Activated CD8-positive, alpha-beta memory T cell treated with anti-CD3 and anti-CD28 coated beads for 4 hours (primary cell): ENCODE measurements around the gene GMNN.
"Not testable (repeated sequence)": the region's sequence is repeated elsewhere in the genome, so short reads cannot be mapped to it uniquely, and the experiment has no call there.

Source experiments
- DNase-seq, 2 donors: peaks; one replicate each; pipeline ENCODE4 v3.0.0-alpha.2; 2020; ENCODE audit warnings: low read depth in 2 of 2

GMNN gene

DNA sequence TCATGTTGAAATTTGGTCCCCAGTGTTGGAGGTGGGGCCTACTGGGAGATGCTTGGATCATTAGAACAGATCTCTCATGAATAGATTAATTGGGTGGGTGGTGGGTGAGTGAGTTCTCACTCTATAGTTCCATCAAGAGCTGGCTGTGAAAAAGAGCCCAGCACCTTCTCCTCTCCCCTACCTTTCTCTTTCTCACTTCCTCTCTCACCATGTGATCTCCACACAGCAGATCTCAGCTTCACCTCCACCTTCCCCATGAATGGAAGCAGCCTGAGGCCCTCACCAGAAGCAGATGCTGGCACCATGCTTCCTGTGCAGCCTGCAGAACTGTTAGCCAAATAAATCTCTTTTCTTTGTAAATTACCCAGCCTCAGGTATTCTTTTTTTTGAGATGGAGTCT is 12.9 kb upstream of the GMNN start:
- no peak for DNase-seq

DNA sequence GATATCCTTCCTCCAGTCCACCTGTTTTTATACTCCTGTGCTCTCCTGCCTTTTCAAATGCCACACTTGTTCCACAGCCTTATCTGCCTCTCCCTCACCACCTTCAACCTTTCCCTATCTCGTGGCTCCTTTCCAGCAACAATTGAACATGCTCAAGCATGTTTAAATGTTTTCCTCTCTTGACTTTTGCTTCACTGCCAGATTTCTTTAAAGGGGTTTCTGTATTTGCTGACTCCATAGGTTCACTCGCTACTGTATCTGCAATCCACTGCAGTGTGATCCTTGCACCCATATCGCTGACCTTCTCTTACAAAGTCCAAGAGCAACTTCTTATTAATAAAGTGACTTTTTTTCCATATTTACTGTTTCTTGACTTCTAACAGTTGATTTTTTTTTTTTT is 11.2 kb upstream of the GMNN start:
- no peak for DNase-seq

DNA sequence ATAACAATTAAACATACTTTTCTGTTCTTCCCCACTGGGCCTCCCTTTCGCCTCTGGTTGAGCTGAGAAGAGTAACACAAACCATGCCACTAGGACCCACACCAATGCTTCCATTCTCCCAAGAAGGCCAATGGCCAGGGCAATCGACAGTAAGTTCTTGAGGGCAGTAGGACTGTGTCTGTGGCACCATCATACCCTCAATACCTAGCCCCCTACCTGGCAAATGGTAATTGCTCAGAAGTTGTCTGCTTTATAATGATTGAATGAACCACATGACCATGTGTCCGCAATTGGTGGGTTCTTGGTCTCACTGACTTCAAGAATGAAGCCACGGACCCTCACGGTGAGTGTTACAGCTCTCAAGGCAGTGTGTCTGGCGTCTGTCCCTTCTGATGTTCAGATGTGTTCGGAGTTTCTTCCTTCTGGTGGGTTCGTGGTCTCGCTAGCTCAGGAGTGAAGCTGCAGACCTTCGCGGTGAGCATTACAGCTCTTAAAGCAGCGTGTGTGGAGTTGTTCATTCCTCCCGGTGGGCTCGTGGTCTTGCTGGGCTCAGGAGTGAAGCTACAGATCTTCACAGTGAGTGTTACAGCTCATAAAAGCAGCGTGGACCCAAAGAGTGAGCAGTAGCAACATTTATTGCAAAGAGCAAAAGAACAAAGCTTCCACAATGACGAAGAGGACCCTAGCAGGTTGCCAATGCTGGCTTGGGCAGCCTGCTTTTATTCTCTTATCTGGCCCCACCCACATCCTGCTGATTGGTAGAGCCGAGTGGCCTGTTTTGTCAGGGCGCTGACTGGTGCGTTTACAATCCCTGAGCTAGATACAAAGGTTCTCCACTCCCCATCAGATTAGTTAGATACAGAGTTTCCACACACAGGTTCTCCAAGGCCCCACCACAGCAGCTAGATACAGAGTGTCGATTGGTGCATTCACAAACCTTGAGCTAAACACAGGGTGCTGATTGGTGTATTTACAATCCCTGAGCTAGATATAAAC is 9.6 kb upstream of the GMNN start:
- DNase-seq: not testable (repeated sequence)

DNA sequence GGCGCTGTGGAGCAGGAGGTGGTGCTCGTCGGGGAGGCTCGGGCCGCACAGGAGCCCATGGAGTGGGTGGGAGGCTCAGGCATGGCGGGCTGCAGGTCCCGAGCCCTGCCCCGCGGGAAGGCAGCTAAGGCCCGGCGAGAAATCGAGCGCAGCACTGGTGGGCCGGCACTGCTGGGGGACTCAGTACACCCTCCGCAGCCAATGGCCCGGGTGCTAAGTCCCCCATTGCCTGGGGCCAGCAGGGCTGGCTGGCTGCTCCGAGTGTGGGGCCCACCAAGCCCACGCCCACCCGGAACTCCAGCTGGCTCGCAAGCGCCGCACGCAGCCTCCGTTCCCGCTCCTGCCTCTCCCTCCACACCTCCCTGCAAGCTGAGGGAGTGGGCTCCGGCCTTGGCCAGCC is 8.8 kb upstream of the GMNN start:
- DNase-seq: not testable (repeated sequence)

DNA sequence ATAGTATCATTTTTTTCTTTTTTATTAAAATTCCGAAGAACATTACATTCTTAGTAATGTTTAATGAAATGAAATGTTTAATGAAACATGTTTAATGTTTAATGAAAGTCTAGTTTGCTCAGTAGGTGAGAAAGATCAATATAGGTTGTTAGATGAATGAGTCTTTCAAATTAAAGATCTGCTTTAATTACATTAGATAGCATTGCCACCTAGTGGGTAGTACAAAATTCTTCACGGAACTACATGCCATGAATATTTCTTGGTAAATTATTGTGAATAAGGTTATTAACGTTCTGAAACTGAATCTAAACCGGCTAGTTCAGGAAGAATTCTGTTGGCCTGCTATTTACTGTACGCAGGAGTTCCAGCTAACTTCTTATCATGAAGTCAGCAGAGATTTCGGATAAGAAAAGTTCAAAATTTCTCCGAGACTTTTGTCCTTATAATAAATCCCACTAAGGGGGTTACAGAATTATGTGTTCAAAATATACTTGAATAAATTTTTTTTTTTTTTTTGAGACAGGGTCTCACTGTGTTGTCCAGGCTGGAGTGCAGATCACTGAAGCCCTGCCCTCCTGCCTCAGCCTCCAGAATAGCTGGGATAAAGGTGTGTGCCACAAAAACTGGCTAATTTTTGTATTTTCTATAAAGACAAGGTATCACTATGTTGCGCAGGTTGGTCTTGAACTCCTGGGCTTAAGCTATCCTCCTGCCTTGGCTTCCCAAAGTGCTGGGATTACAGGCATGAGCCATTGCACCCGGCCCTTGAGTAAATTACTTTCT is 7.9 kb upstream of the GMNN start:
- no peak for DNase-seq

DNA sequence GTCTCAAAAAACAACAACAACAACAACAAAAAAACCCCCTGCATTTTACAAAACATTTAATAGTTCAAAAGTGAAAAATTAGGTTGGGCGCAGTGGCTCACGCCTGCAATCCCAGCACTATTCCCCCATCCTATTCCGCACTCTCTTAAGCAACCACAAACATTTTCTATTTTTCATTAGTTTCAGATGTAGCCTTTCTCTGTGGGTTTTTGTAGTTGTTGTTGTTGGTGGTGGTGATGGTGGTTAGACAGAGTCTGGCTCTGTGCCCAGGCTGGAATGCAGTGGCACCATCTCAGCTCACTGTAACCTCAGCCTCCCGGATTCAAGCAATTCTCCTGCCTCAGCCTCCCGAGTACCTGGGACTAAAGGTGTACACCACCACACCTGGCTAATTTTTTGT is 6.4 kb upstream of the GMNN start:
- DNase-seq: no peak

DNA sequence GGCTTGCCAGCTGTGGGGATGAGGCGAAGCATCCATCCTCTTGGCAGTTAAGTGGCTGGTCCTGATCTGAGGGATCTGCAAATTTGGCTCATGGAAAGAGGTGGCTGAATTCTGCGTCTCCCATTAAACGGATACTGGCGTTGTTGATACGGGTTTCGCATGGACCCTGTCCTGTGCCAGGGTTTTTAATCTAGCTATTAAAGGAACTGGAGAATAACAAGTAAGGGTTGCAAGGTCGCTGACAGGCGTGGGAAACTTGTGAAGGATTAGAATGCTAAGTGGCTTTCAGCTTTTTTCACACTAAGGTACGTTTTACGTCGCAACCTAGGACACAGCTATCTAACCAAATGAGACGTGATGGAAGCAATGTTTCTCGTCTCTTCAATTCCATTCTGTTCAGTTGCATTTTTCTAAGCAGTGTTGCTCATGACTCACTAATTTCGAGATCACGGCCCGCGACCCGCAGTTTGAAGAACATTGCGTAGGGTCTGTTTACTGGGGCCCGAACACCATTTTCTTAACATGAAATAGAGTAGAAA is 852 bp downstream of the GMNN start:
- no peak for DNase-seq

DNA sequence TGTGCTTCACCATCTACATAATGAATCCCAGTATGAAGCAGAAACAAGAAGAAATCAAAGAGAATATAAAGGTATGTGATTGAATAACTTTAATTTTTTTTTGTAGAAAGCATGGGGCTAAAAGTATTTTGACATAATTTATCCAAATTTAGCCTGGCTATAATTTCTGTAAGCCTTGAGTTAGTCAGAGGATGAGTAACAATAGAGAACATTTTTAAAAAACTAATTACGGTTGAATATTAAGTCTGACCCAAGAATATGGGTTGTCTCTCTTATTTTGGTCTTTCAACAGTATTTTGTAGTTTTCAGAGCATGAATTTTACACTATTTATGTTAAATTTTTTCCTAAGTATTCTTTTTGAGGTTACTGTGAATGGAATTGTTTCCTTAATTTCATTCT is 2.5 kb downstream of the GMNN start:
- DNase-seq: no peak

DNA sequence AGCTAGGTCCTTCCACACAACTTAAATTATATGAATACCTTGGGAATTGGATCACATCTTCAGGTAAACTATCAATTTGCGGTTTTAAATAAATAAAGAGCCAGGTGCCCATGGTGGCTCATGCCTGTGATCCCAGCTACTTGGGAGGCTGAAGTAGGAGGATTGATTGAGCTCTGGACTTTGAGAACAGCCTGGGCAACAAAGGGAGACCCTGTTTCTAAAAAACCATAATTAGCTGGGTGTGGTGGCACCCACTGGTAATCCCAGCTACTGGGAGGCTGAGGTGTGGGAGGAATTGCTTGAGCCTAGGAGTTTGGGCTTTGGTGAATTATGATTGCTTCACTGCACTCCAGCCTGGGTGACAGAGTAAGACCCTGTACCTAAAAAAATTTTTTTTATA is 3.4 kb downstream of the GMNN start:
- DNase-seq: no peak

DNA sequence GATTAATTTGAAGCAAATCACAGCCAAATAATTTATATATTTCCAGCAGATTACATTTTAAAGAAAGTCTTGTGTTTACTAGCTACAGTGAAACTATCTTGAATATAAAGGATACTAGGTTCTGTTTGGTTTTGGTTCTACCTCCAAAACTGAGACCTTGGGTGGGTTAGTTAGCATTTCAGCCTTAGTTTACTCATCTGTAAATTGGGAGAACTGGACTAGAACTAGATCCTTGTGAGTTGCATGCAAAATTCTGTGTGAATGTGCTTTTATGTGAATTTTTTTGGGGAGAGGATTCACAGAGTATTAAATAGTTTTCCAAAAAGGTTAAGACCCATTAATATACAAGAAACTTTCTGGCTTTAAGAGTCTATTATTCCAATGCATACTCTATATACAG is 4.1 kb downstream of the GMNN start:
- no peak for DNase-seq

DNA sequence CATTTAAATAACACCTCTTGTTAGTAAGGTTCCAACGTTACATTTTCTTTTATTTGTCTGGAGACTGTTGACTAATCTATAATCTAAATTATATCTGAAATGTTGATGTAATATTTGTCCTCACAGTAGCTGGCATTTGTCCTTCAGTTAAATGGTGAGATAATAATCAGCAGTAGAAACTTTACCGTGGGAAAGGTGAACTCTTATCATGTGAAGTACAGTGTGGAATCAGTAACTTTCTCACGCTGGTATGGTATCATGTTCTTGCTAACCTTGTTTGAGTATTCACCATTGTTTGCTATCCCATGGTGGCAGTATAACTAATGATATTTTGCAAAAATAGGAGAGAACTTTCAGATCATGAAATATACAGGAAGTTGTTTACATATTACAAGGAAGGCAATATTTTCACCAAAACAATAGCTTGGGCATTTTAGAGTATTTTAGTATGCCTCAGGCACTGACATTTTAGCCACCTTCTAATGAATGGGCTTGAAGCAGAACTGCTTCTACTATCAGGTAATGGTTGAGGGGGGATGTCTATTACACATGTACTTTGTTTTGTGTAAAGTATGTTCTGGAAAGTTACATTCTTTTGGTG is 4.8 kb downstream of the GMNN start:
- no peak for DNase-seq

DNA sequence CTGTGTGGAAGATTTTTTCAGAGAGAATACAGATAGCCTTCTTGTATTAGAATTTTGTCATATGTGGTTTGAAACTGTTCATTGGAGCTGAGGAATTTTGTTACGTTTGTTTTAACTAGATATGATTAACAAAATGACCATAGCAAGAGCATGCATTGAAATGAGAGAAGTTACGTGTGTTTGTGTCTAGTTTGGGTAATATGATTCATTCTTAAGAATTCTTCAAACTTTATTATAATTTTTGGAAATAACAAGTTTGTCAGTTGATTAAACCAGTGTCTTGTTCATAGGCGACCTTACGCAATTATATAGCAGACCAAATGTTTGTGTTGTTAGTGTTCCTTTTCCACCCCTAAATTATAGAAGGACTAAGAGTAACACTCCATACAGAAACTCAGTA is 5.5 kb downstream of the GMNN start:
- no peak for DNase-seq

DNA sequence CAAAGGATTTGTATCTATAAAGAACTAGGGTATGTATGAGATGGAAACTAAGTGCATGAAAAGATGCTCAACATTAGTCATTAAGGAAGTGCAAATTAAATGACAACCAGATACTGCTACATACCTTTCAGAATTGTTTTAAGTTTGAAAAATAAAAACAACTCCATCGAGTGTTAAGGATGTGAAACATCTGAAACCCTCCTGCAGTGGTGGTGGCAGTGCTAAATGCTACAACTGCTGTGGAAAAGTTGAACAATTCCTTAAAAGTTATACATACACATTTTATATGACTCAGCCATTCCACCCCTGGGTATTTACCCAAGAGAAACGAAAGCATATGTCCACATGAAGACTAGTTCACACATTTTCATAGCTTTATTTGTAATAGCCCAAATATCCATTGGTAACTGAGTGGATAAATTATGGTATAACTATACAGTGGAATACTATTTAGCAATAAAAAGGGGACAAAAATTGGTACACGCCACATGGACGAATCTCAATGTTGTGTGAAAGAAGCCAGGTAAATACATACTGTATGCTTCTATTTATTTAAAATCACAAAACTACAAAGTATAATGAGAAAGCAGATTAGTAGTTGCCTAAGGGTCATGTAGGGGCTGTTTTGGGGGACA is 13.4 kb downstream of the GMNN start:
- no peak for DNase-seq

DNA sequence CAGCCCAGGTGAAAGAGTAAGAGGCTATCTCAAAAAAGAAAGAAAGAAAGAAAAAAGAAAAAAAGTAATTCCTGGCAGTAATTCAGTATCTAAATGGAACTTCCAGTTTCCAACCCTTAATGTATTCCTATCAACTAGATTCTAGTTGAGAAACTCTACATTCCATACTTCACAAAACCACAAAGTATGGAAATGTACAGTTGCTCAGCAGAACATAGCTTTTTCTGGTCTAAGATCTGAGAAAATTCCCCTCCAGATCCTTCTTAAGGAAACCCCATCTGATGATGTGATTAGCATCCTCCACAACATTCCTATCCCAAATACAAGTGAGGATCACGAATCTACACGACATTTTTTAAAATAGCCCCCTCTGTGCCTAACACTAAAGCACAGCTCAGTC is 20.4 kb downstream of the GMNN start:
- no peak for DNase-seq

DNA sequence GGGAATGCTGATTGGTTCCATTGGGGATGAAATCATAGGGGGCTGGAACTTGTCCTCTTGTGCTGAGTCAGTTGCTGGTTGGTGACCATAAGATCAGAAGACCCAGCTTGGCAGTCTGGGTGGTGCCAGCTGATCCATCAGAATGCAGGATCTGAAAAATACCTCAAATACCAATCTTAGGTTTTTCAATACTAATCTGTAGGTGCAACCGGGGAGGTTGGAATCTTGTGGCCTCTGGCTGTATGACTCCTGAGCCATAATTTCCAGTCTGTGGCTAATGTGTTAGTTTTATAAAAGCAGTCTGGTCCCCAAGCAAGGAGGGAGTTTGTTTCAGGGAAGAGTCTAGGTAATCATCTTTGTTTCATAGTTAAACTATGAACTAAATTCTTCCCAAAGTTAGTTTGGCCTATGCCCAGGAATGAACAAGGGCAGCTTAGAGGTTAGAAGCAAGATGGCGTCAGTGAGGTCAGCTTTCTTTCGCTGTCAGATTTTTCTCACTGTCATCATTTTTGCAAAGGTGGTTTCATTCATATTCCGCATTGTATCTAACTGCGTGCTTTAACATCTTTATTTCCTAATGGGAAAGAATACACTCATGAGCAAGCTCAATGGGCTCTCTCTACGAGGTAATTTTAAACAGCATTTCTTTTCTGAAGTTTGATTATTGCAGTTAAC is 22.0 kb downstream of the GMNN start:
- DNase-seq: no peak

DNA sequence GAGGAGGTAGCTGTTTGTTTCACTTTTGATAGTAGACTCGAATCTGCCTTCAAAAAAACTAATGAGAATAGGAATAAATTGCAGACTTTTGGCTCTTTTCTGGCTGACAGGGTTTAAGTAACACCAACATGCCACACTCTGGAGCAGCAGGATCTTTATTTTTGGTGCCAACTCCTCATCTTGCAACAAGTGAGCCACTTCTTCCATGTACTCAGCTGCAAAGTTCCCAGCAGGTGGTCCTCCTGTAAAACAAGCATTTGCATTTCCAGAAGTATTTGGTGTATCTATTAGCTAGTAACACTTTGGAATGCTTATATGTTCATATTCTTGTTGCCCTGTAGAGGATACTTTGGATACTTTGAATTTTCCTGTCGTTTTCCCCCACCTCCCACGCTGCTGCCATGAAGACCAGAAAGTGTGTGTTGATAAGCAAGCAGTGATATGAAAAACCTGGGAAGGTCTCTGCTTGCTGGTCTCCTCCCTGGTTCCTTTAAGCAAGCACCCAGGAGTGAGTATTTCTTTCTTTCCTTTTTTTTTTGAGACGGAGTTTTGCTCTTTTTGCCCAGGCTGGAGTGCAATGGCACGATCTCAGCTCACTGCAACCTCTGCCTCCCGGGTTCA is 23.0 kb downstream of the GMNN start:
- DNase-seq: no peak

DNA sequence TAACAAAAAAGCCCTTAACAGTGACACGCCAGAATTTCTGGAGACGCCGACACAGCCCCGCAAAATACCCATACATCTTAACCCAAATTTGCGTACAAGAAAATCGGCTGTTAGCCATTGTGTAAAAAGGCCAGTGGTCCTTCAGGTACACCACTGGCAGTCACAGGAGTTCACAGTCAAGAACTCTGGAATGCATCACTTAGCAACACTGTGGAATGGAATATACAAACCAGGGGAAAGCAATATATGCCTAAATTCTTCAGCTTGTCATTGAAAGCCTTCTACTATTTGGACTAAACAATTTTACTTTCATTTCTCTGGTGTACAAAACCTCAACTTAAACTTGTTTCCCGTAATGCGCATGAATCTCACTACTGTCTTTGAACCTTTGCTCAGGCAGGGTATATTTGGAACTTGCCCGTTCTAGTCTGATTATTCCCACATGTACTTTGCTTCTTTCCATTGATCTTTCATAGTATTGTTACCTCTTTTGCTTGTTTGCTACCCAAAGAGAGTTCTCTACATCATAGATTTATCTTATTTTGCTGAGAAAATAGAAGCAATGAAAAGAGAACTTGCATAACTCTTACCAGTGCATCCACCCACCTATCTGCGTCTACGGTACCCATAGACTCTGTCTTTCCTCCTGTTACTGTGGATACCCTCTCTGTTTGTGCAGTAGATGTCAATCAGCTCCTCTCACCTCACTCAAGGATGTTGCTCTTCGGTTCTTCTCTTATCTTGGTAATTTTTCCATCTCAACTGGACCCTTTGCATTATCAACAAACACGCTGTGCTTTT is 24.2 kb downstream of the GMNN start, which contains the start of gene ARMH2:
ARMH2 (minus strand) TSS at position 178 of the 801 bp plus-strand sequence; CDS start at position 118, 60 bp downstream.
- no peak for DNase-seq

DNA sequence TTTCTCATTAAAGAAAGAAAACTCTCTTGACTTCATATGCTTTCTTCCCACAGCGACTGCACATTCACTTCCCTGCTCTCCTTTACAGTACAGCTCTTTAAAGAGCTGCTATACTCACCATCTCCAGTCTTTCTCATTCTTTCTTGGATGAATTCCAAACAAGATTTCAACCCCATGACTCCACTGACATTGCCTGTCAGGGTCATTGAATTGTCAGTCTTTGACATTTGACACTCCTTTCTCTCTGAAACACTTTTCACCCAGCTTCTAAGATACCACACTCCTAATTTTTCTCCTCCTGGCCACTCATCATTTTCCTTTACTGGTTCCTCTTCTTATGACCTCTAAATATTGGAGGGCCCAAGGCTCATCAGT is 24.8 kb downstream of the GMNN start:
- DNase-seq: no peak

DNA sequence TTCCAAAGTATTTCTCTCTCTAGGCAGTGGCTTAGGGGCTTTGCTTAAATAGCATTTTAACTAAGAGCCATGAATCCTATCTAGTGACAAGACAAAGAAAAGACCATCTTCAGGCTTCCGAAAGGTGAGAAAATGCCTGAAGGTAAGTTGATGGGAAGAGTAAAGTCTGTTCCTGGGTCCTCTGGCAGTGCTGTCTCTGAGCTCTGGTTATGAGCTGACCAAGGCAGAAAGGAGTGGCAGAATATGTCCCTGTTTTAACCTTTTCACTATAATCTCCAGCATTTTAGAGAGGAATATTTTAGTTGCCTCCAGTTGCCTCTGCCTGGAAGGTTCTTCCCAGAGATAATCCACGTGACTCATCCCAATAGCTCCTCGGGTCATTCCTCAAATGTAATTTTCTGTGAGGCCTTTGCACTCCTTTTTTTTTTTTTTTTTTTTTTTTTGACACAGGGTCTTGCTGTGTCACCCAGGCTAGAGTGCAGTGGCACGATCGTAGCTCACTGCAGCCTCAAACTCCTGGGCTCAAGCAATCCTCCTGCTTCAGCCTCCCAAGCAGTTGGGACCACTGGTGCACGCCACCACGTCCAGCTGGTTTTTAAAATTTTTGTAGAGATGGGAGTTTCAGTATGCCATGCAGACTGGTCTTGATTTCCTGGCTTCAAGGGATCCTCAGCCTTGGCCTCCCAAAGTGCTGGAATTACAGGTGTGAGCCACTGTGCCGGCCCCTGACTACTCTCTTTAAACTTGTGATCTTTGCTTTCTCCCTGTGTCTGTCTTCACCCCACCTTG is 27.7 kb downstream of the GMNN start:
- DNase-seq: no peak
